GM21529 (cell line): ENCODE data around the gene AKAP13.

Source experiments
- ATAC-seq: cut with Tn5 transposase; IDR thresholded peaks from one replicate; pipeline ENCODE4 v1.9.1; 2021; ENCODE audit not compliant: unreplicated experiment

AKAP13 gene

GRCh38 chr15:85687329-85687728 is 306.9 kb downstream of the AKAP13 start:
- no peak for ATAC-seq

- no peak for ATAC-seq
Observed at GRCh38 chr15:85688711-85689110, 308.3 kb downstream of the AKAP13 start.

GRCh38 chr15:85689729-85690128 is 309.3 kb downstream of the AKAP13 start:
- peak; percentile 44 for ATAC-seq

GRCh38 chr15:85690561-85691231 is 310.3 kb downstream of the AKAP13 start:
- peak; percentile 46 for ATAC-seq

- peak; percentile 47 for ATAC-seq
Observed at GRCh38 chr15:85691350-85692240, 311.2 kb downstream of the AKAP13 start.

- no peak for ATAC-seq
Observed at GRCh38 chr15:85692321-85692720, 311.9 kb downstream of the AKAP13 start.

- peak; percentile 36 for ATAC-seq
Observed at GRCh38 chr15:85692873-85693272, 312.5 kb downstream of the AKAP13 start.

GRCh38 chr15:85693277-85693676 is 312.9 kb downstream of the AKAP13 start:
- ATAC-seq = no peak

GRCh38 chr15:85694091-85694490 is 313.7 kb downstream of the AKAP13 start:
- ATAC-seq = no peak

GRCh38 chr15:85700767-85701166 is 320.4 kb downstream of the AKAP13 start:
- ATAC-seq = no peak

- no peak for ATAC-seq
Observed at GRCh38 chr15:85702321-85703101, 322.1 kb downstream of the AKAP13 start.

- no peak for ATAC-seq
Observed at GRCh38 chr15:85704066-85704465, 323.7 kb downstream of the AKAP13 start.

- ATAC-seq = no peak
Observed at GRCh38 chr15:85704720-85705429, 324.5 kb downstream of the AKAP13 start.

- ATAC-seq = peak; percentile 27
Observed at GRCh38 chr15:85706779-85707518, 326.5 kb downstream of the AKAP13 start.

- ATAC-seq = peak; percentile 24
Observed at GRCh38 chr15:85707519-85708338, 327.3 kb downstream of the AKAP13 start.

- no peak for ATAC-seq
Observed at GRCh38 chr15:85708402-85708941, 328.1 kb downstream of the AKAP13 start.

- no peak for ATAC-seq
Observed at GRCh38 chr15:85709250-85709649, 328.8 kb downstream of the AKAP13 start.

GRCh38 chr15:85710340-85710842 is 330.0 kb downstream of the AKAP13 start:
- ATAC-seq = peak; percentile 41
